HG02973 (cell line): ENCODE measurements around the gene LYPD1.

Experiments used
- ATAC-seq: cut with Tn5 transposase; IDR thresholded peaks from one replicate; pipeline ENCODE4 v1.9.1; 2021; ENCODE audit warnings: moderate library complexity; ENCODE audit not compliant: unreplicated experiment

Gene LYPD1

GRCh38 chr2:132638313-132639040 is 31.5 kb downstream of the LYPD1 start:
- no peak for ATAC-seq

DNA sequence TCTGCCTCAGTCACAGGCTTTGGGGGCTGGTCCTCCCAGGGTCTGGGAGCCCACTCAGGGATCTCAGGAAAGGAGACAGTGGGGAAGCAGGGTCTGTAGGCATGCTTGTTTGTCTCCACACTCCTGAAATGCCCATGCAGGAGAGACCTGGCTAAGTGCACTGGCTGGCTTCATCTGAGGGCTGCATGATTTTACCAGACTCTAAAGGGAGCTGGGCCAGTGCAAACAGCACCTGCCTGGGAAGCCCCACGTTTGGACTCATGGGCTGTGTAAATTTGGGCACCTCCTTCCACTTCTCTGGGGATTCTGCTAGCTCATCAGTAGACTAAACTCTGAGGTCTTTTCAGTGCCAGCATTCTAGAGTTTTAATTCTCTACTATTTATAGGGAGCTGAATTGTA is 33.7 kb downstream of the LYPD1 start:
- no peak for ATAC-seq

DNA sequence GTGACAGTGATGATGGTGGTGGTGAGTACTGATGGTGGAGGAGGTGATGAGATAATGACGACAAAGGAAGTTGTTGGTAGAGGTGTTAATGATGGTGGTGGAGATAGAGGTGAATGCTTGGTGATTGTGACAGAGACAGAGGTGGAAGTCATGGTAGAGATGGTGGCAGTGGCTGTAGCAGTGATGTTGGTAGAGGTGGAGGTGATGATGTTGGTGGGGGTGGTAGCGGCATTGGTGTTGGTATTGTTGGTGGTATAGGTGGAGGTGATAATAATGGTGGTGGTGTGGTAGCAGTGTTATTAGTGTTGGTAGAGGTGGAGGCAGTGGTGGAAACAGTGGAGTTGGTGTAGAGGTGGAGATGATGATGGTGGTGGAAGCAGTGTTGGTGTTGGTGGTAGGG is 36.4 kb downstream of the LYPD1 start:
- ATAC-seq: no peak

DNA sequence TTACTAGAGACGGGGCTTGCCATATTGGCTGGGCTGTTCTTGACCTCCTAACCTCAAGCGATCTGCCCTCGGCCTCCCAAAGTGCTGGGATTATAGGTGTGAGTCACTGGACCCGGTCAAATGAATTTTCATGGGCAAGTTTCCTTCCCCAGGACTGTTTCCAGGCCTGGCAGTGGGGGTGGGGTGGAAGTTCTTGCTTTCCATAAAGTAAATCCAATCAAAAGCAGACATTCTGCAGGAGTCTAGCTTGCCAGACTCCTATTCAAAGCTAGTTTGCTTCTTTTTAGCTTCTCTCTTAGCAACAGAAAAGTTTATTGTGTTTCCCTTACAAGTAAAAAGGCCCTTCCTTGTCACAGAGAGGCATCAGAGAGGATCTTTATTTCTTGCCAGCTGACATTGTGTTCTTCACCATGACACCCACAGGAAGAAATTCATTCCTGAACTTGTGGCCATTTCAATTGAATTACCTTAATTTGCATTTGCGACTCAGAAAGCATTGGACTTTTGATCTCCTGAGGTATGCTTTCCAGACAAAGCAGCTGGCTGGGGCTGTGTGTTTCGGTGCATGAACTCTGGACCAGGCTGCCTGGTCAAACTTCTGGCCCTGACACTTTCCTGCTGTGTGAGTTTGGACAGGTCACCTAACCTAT is 37.9 kb downstream of the LYPD1 start:
- ATAC-seq: no peak

GRCh38 chr2:132627536-132627935 is 42.5 kb downstream of the LYPD1 start:
- no peak for ATAC-seq

DNA sequence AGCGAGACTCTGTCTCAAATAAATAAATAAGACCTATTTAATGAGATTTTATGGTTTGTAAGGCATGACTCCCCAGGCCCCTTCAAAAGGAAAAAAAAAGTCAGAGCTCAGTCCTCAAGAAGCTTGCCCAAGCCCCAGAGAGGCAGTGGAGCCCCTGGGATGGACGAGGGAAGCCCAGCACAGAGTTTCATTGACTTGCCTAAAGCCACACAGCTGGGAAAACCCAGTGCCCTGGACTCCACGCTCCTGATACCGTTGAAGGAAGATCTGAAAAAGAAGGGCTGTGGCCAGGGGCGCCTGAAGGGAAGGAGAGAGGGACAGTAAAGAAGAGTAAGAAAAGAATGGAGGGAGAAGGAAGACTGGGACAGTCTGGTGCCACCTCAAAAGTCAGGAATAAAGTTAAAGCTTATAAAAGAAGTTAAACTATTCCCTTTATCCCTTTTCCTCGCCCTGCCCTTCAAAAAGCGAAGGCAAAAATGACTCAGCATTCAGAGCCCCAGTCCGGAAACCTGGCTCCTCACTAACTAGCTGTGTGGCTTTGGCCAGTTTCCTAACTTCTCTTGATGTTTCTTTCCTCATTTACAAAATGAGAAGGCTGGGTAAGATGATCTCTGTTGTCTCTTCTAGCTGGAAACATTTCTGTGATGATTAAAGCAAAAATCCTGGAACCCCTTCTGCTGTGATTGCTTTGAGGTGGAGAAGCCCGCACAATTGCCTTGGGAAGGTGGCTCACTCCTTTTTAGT is 46.7 kb downstream of the LYPD1 start:
- no peak for ATAC-seq

GRCh38 chr2:132621131-132621875 is 48.7 kb downstream of the LYPD1 start:
- ATAC-seq: no peak

DNA sequence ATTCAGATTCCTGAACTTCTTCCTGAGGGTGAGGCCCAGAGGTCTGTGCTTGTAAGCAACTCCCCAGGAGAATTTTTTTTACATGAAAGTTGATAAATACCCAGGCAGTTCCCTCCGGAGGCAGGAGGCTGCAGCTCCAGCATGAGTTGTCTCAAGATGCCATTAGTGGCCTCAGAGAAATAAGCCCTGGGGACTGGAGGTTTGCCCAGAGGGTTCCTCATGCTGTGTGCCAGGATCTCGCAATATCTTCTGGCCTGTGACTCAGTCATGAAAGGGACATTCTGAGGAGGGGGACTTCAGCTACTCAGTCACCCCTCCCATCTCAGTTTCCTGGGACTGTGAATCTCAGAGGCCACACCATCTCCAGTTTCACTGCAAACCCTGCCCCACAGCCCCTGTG is 49.9 kb downstream of the LYPD1 start:
- ATAC-seq: no peak

GRCh38 chr2:132618734-132619133 is 51.3 kb downstream of the LYPD1 start:
- ATAC-seq: no peak

GRCh38 chr2:132617989-132618388 is 52.0 kb downstream of the LYPD1 start:
- no peak for ATAC-seq

- ATAC-seq: no peak
Measured at GRCh38 chr2:132615329-132616085, 54.5 kb downstream of the LYPD1 start.

DNA sequence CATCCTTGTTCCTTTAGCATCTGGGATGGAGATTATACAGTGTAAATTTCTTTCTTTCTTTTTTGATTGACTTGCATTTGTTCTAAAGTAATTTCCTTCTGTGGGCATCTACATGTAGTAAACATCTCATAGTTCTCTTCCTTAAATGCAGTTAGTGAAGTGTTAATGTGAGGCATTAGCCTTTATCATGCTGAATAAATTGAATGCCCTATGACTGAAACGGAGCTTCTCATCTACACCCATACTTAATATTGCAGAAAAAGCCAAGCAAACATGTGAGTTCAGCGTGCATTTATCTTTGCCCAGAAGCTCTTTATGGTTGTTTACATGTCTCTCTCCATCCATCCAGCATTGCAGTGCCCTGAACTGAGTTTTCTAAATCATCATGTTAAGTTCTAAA is 58.3 kb downstream of the LYPD1 start:
- ATAC-seq: no peak

DNA sequence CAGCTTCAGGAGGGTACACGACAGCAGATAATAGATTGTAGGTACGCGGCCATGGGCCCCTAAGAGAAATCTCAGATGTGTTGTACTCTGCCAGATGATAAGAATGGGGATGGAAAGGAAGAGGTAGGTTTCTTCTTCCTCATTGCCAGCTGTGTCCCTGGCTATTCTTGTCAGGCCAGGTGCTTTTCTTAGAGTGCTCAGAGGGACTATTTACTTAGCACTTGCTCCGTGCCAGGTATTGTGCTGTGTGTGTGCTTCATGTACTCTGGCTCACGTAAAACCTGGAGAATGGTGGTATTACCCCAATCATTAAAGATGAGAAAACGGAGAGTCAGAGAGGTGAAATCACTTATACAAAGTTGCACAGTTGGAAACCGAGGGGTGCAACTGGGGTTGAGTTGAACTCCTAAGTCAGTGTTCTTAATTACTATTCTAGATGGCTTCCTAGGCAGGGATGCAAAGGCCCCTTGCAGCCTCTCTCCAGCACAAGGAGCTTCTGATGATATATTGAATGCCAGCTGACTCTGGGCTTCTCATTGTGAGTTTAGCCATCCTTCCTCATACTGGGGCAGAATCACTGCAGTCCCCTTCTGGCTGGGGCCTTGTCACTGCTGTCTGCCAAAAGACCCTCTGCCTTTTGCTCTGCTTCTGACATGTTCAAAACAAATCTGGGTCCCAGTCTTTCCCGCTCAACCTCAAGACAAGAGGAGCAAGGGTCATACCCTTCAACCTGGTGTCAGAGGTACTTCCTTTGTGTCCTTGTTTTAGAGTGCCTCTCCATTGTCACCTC is 60.7 kb downstream of the LYPD1 start:
- ATAC-seq: no peak

DNA sequence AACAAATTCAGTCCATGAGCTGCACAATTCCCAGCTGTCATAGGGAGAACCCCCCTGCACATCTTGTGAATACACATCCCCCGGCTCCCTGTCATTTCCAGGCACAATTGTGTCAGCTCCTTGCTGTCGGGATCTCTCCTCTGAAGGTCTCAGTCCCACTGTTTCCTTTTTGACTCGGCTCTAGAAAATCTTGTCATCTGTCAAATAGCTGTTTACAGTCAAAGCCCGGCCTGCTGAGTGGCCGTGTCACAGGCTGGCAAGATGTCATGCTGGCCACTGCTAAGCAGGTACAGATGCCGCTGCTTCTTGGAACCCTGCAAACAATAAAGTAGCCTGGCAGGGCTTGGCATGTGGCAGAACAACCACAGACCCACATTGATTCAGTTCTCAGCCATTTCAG is 61.7 kb downstream of the LYPD1 start:
- no peak for ATAC-seq

DNA sequence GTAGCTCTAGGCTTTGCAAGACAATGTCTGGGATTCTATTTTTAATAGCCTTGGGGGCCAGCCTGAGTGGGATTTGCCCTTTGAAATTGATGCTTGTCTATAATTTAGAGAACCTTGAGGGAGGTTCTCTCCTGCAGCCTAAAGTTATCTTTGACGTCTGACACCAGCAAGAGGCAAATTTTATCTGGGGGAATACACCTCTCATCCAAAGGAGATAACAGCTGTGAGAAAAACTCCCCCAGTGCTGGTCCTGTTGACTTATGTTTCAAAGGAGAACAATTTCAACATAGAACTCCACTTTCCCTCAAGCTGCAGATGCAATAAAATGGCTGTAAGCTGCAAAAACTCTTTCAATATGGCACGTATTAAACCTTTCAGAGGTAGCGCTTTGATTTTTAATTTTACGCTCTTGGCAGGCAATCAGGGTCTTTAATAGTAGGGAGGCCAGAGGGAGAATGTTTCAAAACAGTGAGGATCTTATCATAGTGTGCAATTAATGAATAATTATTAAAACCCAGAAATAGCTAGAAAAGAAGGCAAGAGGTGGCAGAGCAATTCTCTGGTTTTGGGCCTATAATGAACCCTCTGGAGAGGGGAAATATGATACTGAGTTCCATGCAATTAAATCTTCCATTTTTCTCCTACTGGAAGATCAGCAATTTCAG is 62.4 kb downstream of the LYPD1 start:
- no peak for ATAC-seq

DNA sequence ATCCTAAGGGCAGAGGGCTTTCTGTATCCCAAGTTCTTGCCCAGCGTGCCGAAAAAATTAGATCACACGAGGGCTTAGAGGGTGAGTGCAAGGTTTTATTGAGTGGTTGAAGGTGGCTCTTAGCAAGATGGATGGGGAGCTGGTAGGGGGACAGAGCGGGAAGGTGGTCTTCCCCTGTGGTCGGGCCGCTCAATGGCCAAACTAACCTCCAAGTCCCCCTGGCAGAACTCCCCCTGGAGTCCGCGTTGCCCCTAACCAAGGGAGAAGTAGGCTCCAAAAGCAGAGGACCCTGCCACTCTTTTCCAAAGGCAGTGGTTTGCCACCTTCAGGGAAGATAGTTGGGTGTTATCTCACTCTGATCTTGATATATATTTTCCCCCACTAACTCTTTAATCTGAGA is 63.4 kb downstream of the LYPD1 start:
- no peak for ATAC-seq

- ATAC-seq: no peak
Measured at GRCh38 chr2:132605236-132606180, 64.5 kb downstream of the LYPD1 start.

- no peak for ATAC-seq
Measured at GRCh38 chr2:132604561-132604960, 65.4 kb downstream of the LYPD1 start.
